RWPE2 (cell line): ENCODE measurements around the gene AOX1.

Experiments
- ATAC-seq: fragments of 200-7000 bp; cut with Tn5 transposase; 3 replicates; pipeline ENCODE4 v1.9.1; 2021; ENCODE audit warnings: low read depth
- DNase-seq: peaks from one replicate; pipeline ENCODE4 v3.0.0-alpha.2; 2020; ENCODE audit warnings: low spot score
- H3K27ac ChIP-seq: fragments of 450-650 bp; 2 replicates; pipeline ENCODE4 v1.5.1; 2017; ENCODE audit warnings: mild to moderate bottlenecking; ENCODE audit not compliant: poor library complexity, severe bottlenecking
- H3K27me3 ChIP-seq: fragments of 250-450 bp; sonication (Bioruptor Pico); 2 replicates; pipeline ENCODE4 v1.5.1; 2021; ENCODE audit warnings: mild to moderate bottlenecking, moderate library complexity; ENCODE audit not compliant: insufficient read depth, poor library complexity, severe bottlenecking
- H3K36me3 ChIP-seq: fragments of 250-450 bp; sonication (Bioruptor Pico); 2 replicates; pipeline ENCODE4 v1.5.1; 2020; ENCODE audit warnings: low read depth, mild to moderate bottlenecking, moderate library complexity
- H3K4me1 ChIP-seq: fragments of 250-450 bp; sonication (Bioruptor Pico); 2 replicates; pipeline ENCODE4 v1.5.1; 2021; ENCODE audit warnings: mild to moderate bottlenecking, moderate library complexity; ENCODE audit not compliant: insufficient read depth, poor library complexity, severe bottlenecking
- H3K4me3 ChIP-seq: fragments of 250-450 bp; sonication (Bioruptor Pico); 2 replicates; pipeline ENCODE4 v1.5.1; 2021; ENCODE audit warnings: mild to moderate bottlenecking, moderate library complexity; ENCODE audit not compliant: severe bottlenecking
- H3K9me3 ChIP-seq: fragments of 250-450 bp; sonication (Bioruptor Pico); 2 replicates; pipeline ENCODE4 v1.5.1; 2021; ENCODE audit warnings: mild to moderate bottlenecking, moderate library complexity; ENCODE audit not compliant: severe bottlenecking
- CTCF ChIP-seq: fragments of 450-650 bp; IDR thresholded peaks from one replicate; pipeline ENCODE4 v1.5.1; 2017; ENCODE audit warnings: mild to moderate bottlenecking, moderate library complexity; ENCODE audit not compliant: poor library complexity, severe bottlenecking

Gene AOX1

DNA sequence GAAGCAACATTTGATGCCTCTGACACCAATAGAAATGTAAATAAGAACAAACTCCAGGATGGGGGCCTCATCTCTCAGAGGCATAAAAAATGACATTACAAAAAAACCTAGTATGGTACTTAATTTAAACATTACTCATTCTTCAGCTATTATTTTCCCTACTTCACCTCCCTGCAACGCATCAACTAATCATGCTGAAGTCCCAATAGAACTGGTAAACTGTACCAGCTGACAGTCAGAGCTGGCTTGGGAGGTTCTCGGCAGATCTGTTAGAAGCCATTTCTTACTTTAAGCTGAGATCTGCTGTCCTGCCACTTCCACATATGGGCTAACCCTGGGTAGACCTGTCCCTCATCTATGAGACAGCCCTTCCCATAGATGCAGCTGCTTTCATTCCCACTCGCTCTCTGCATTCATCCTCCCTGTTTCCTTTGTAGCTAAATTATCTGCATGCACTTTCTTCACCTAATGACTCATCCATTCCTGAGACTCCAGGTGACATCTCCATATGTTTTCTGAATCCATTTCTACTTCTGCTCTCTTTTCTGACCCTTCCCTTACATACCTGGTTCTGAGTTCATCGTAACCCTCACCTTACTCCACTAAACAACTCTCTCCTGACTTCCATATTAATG is 108.1 kb downstream of the AOX1 start:
- DNase-seq (no peak), ATAC-seq (peak; percentile 29; the same call in 1 of the 3 replicates)
- no peak for TF ChIP-seq CTCF
- H3K4me1 ChIP-seq, result no peaks in the 10 kb centered on the region
- no peaks in the 10 kb centered on the region for H3K36me3 ChIP-seq
- no peak overlapping the region for H3K27ac ChIP-seq
- H3K4me3 ChIP-seq, result no peak overlapping the region
- H3K9me3 ChIP-seq, result no peaks in the 10 kb centered on the region
- H3K27me3 ChIP-seq, result no peaks in the 10 kb centered on the region

GRCh38 chr2:200695191-200695590 is 109.4 kb downstream of the AOX1 start:
- no peak overlapping the region for H3K4me3 ChIP-seq
- DNase-seq (no peak), ATAC-seq (no peak)
- H3K27ac ChIP-seq, result no peak overlapping the region
- H3K36me3 ChIP-seq, result no peaks in the 10 kb centered on the region
- TF ChIP-seq CTCF, result no peak
- no peaks in the 10 kb centered on the region for H3K4me1 ChIP-seq
- no peaks in the 10 kb centered on the region for H3K9me3 ChIP-seq
- H3K27me3 ChIP-seq, result no peaks in the 10 kb centered on the region

GRCh38 chr2:200695601-200696000 is 109.8 kb downstream of the AOX1 start:
- no peak overlapping the region for H3K4me3 ChIP-seq
- no peak for TF ChIP-seq CTCF

DNA sequence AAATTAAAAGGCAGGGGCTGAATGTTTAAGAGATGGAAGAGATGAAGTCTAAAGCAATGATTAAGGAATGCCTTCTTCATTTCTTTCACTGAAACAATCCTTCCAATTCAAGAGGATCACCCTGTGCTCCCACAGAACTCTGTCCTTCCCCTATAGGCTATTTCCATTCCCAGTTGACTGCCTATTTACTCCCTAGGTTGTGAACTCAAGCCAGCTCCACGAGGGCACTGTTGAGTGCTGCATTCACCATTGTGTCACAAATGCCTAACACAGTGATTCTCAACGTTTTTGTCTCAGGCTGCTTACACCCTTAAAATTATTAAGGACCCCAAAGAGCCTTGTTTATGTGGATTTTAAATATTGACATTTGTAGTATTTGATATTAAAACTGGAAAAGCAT is 112.4 kb downstream of the AOX1 start:
- Histone ChIP-seq H3K4me3 (no peak overlapping the region), H3K27me3 (no peaks in the 10 kb centered on the region), H3K36me3 (no peaks in the 10 kb centered on the region), H3K27ac (no peak overlapping the region), H3K9me3 (no peaks in the 10 kb centered on the region), H3K4me1 (no peaks in the 10 kb centered on the region)
- ATAC-seq (no peak), DNase-seq (no peak)
- no peak for TF ChIP-seq CTCF

More at GRCh38 chr2:200695601-200696000, 109.8 kb downstream of the AOX1 start:
- no peaks in the 10 kb centered on the region for H3K27me3 ChIP-seq
- H3K4me1 ChIP-seq, result no peaks in the 10 kb centered on the region
- H3K9me3 ChIP-seq, result no peaks in the 10 kb centered on the region
- ATAC-seq (no peak), DNase-seq (no peak)
- H3K36me3 ChIP-seq, result no peaks in the 10 kb centered on the region
- no peak overlapping the region for H3K27ac ChIP-seq

DNA sequence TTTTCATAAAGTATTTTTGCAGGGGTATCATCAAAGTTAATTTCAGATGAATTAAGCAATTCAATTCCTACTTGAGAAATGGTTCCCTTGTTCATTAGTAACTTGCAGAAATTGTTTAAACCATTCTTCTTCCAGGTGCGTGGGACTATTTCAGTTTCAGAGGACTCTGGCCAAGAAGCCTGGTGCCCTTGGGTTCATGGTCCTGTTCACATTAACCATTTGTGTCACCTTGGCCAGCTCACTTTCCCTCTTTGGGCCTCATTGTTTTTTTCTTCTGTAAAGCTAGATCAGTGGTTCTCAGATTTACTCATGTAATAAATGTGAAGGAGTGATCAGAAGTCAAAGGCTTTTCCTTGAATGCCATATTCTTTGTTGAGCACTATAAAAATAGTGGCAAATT is 113.5 kb downstream of the AOX1 start:
- TF ChIP-seq CTCF, result no peak
- no peak for ATAC-seq

More for the DNA sequence above, 113.5 kb downstream of the AOX1 start:
- Histone ChIP-seq H3K36me3 (no peaks in the 10 kb centered on the region), H3K4me3 (no peak overlapping the region), H3K9me3 (no peaks in the 10 kb centered on the region), H3K27me3 (no peaks in the 10 kb centered on the region), H3K4me1 (no peaks in the 10 kb centered on the region), H3K27ac (no peak overlapping the region)
- DNase-seq, result no peak
